Endothelial cell (in vitro differentiated cells): ENCODE results near the gene SMIM41. TPM values are rescaled to one million over a fixed set of nuclear protein-coding genes. Genes with fewer than 3 reads are reported as not detected.
"Not testable (repeated sequence)": the region's sequence is repeated elsewhere in the genome, so short reads cannot be mapped to it uniquely, and the experiment has no call there.

Experiments used
- DNase-seq: peaks from one replicate; pipeline ENCODE4 v3.0.0; 2021; ENCODE audit warnings: low spot score
- H3K27ac Mint-ChIP-seq: one replicate; pipeline ENCODE4 v1.8.0; 2021; ENCODE audit warnings: mixed read lengths, inconsistent platforms; ENCODE audit not compliant: unreplicated experiment
- H3K27me3 Mint-ChIP-seq: one replicate; pipeline ENCODE4 v1.8.0; 2021; ENCODE audit warnings: mild to moderate bottlenecking, moderate library complexity, mixed read lengths, inconsistent platforms; ENCODE audit not compliant: unreplicated experiment
- H3K36me3 Mint-ChIP-seq: one replicate; pipeline ENCODE4 v1.8.0; 2021; ENCODE audit warnings: mild to moderate bottlenecking, low read depth, mixed read lengths, inconsistent platforms; ENCODE audit not compliant: unreplicated experiment
- H3K4me1 Mint-ChIP-seq: one replicate; pipeline ENCODE4 v1.8.0; 2021; ENCODE audit warnings: mild to moderate bottlenecking, mixed read lengths, inconsistent platforms; ENCODE audit not compliant: unreplicated experiment
- H3K4me3 Mint-ChIP-seq: one replicate; pipeline ENCODE4 v1.8.0; 2021; ENCODE audit warnings: mild to moderate bottlenecking, mixed read lengths, inconsistent platforms; ENCODE audit not compliant: unreplicated experiment
- H3K9me3 Mint-ChIP-seq: one replicate; pipeline ENCODE4 v1.8.0; 2021; ENCODE audit warnings: mixed read lengths, inconsistent platforms; ENCODE audit not compliant: unreplicated experiment
- total RNA-seq: library from RNA; stranded (reverse); fragmentation: NEBNext Ultra II Directional; extraction: Animal tissue kit (Norgen Biotek cat#: 25700); gene quantifications from one replicate; pipeline ENCODE4 v1.2.1, GENCODE V29; 2021; ENCODE audit not compliant: unreplicated experiment
- TF ChIP-seq, protein P1 (sequence below): fragments of 200-600 bp; sonication (generic); IDR thresholded peaks from one replicate; pipeline ENCODE4 v1.5.0; 2021; ENCODE audit warnings: antibody characterized with exemption; ENCODE audit not compliant: unreplicated experiment

Gene SMIM41
- total RNA-seq, 1 donor from 2014 or later, result not detected

- no peak overlapping the region for H3K27ac Mint-ChIP-seq
- H3K27me3 Mint-ChIP-seq, result peaks cover 11% of the 10 kb centered on the region
- no peak for DNase-seq
- H3K36me3 Mint-ChIP-seq, result peaks cover 4% of the 10 kb centered on the region
- no peak overlapping the region for H3K4me3 Mint-ChIP-seq
- no peaks in the 10 kb centered on the region for H3K9me3 Mint-ChIP-seq
- peaks cover 6% of the 10 kb centered on the region for H3K4me1 Mint-ChIP-seq
- TF ChIP-seq, protein P1, sequence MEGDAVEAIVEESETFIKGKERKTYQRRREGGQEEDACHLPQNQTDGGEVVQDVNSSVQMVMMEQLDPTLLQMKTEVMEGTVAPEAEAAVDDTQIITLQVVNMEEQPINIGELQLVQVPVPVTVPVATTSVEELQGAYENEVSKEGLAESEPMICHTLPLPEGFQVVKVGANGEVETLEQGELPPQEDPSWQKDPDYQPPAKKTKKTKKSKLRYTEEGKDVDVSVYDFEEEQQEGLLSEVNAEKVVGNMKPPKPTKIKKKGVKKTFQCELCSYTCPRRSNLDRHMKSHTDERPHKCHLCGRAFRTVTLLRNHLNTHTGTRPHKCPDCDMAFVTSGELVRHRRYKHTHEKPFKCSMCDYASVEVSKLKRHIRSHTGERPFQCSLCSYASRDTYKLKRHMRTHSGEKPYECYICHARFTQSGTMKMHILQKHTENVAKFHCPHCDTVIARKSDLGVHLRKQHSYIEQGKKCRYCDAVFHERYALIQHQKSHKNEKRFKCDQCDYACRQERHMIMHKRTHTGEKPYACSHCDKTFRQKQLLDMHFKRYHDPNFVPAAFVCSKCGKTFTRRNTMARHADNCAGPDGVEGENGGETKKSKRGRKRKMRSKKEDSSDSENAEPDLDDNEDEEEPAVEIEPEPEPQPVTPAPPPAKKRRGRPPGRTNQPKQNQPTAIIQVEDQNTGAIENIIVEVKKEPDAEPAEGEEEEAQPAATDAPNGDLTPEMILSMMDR, result no peak
Measured at GRCh38 chr12:52091061-52091460, 11.6 kb downstream of the SMIM41 start.

DNA sequence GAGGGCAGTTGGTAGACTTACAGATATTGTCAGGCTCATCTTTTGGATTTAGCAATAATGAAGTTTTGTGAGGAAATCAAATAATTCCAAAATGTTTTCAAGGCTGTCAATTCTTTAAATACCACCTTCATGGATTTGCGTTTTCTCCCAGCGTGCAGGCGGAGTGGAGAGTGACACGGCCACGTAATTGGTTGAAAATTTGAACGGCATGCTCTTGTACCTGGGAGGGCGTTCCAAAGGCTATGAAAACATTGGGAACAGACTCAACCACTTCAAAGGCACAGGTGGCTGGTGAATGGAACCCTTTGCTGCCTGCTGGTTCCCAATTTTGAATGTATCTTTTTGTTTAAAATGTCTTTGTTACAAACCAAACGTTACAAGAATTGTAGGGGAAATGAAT lies 12.4 kb downstream of the SMIM41 start:
- H3K27me3 Mint-ChIP-seq, result peaks cover 11% of the 10 kb centered on the region
- H3K4me1 Mint-ChIP-seq, result peaks cover 6% of the 10 kb centered on the region
- no peak for DNase-seq
- TF ChIP-seq, protein P1, result no peak
- no peak overlapping the region for H3K27ac Mint-ChIP-seq
- H3K36me3 Mint-ChIP-seq, result peaks cover 4% of the 10 kb centered on the region
- no peaks in the 10 kb centered on the region for H3K9me3 Mint-ChIP-seq
- no peak overlapping the region for H3K4me3 Mint-ChIP-seq

GRCh38 chr12:52093346-52093745 lies 13.8 kb downstream of the SMIM41 start:
- Mint-ChIP-seq H3K36me3 (no peaks in the 10 kb centered on the region), H3K4me3 (no peak overlapping the region), H3K9me3 (no peaks in the 10 kb centered on the region), H3K27ac (no peak overlapping the region), H3K4me1 (no peaks in the 10 kb centered on the region), H3K27me3 (peaks cover 5% of the 10 kb centered on the region)
- DNase-seq, result no peak
- TF ChIP-seq, protein P1, result no peak

DNA sequence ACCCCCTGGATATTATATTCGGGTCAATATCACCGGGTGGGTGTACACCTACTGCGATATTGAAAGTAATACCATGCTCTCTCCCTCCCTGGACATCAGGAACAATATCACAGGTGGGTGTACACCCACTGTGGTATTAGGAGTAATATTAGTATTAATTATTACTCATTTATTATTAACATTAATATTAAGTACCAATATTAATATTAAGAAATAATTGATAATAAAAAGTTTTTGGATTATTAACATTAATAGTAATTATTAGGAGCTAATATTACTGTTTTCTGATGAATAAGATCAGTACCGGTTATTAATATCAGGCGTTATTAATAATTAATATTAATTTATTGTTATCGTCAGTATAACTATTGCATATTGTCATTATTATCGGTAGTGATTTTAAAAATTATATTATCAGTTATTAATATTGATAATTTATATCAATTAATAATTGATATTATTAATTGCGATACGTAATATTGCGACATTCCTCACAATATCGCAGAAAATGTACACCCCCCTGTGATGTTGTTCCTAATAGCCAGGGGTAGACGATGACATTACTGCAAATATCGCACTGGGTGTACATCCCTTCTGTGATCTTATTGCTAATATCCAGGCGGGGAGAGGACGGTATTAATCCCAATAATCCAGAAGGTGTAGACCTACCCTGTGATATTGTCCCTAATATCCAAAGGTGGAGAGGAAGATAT lies 17.0 kb downstream of the SMIM41 start:
- no peak overlapping the region for H3K27ac Mint-ChIP-seq
- H3K9me3 Mint-ChIP-seq, result no peaks in the 10 kb centered on the region
- no peaks in the 10 kb centered on the region for H3K27me3 Mint-ChIP-seq
- no peaks in the 10 kb centered on the region for H3K4me1 Mint-ChIP-seq
- no peak for DNase-seq
- no peaks in the 10 kb centered on the region for H3K36me3 Mint-ChIP-seq
- TF ChIP-seq, protein P1, result no peak
- no peak overlapping the region for H3K4me3 Mint-ChIP-seq

DNA sequence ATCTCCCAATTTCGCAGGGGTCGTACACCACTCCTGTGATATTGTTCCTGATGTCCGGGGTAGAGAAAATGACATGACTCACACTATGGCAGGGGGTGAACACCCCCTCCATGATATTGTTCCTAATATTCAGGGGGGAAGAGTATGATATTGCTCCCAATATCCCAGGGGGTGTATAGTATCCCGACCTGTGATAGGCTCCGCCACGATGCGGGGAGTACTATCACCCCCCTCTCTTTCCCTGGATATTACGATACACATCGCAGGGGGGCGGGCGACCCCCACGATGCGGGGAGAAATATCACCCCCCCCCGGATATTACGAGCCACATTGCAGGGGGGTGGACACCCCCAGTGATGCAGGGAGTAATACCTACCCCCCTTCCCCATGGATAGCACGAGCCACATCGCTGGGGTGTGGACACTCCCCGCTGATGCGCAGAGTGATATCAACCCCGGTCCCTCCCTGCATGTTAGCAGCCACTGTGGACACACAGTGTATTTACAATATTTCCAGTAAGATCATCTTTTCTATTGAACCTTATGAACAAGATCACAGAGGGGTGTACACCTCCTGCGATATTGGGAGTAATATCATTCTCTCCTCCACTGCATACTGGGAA lies 17.7 kb downstream of the SMIM41 start:
- Mint-ChIP-seq H3K4me3 (no peak overlapping the region), H3K4me1 (no peaks in the 10 kb centered on the region), H3K27ac (no peak overlapping the region), H3K27me3 (no peaks in the 10 kb centered on the region), H3K36me3 (no peaks in the 10 kb centered on the region), H3K9me3 (no peaks in the 10 kb centered on the region)
- TF ChIP-seq, protein P1, result no peak
- DNase-seq, result no peak

DNA sequence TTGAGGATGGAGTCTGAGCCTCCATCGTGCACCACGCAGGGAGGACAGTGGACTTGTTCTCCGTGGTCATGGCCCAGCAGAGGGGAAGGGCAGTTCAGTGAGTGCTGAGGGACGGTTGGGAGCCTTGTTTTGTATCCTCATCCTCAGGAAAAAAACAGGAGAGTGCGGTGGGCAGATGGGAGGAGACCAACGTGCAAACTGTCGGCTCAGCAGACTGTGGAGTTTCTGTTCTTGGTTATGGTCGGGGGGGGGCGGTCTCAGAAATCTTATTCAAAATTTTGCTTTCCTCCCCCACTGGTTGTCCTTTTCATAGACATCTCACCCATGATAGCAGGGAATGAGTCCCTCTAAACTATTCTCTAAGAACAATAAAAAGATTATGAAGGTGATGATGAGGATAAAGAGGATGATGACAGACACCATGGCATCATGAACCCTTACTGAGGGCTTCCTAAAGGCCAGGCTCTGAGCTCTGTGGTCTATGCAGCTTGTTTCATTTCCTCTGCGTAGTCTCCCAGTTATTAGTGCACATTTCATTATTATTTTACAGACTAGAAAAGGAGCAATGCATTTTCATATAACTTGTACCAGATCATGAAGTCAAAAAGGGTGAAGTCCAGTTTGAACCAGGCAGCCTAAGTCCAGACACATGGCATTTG lies 25.1 kb downstream of the SMIM41 start:
- H3K4me1 Mint-ChIP-seq, DNase-seq, H3K27me3 Mint-ChIP-seq, H3K27ac Mint-ChIP-seq, H3K36me3 Mint-ChIP-seq, H3K9me3 Mint-ChIP-seq, H3K4me3 Mint-ChIP-seq: not testable (repeated sequence)
